Measurements from ENCODE around the gene SMG5.

DNA sequence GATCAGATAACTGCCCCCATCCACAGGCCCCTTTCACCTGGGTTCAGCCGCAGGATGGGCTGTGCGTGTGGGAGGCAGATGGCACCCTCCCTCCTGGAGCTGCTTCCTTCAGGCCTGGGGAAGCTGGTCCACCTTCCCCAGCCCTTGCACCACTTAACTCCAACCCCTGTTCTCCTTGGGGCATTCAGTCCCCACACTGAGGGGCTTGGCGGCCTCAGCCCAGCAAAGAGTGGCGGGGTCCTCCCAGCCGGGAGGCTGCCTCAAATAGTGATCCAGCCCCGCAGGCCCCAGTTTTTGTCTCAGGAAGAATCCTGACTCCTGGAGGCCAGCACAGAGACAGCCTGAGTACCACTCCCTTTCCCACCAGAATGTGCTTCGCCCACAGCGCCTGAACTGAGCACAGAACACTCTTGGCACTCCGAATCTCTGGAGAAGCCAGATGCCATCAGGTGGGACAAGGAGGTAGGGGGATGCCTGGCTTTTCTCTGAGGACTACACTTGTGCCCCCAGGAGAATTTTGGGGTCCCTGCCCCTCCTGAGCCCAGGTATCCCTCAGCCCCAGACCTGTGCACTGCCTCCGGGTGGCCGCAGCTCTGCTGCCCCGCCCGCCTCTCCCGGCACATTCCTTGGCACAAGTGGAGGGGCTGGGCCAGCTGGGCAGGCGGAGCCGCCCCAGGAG is 35.7 kb downstream of the SMG5 start:
- TF ChIP-seq EZH2phosphoT487 (IDR thresholded peaks at IDR 0.05) (no peak), EZH2 (IDR thresholded peaks at IDR 0.05) (no peak)
- TF ChIP-seq, protein P1, sequence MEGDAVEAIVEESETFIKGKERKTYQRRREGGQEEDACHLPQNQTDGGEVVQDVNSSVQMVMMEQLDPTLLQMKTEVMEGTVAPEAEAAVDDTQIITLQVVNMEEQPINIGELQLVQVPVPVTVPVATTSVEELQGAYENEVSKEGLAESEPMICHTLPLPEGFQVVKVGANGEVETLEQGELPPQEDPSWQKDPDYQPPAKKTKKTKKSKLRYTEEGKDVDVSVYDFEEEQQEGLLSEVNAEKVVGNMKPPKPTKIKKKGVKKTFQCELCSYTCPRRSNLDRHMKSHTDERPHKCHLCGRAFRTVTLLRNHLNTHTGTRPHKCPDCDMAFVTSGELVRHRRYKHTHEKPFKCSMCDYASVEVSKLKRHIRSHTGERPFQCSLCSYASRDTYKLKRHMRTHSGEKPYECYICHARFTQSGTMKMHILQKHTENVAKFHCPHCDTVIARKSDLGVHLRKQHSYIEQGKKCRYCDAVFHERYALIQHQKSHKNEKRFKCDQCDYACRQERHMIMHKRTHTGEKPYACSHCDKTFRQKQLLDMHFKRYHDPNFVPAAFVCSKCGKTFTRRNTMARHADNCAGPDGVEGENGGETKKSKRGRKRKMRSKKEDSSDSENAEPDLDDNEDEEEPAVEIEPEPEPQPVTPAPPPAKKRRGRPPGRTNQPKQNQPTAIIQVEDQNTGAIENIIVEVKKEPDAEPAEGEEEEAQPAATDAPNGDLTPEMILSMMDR (IDR thresholded peaks at IDR 0.05) = no peak

Data from neural progenitor cell (in vitro differentiated cells).